GM12878 (cell line): ENCODE measurements around the gene KCNC4.

Experiments
- CBFB ChIP-seq: IDR thresholded peaks from 2 replicates; pipeline ENCODE4 v1.6.1; 2016; ENCODE audit warnings: antibody characterized with exemption, low read depth
- CREB1 ChIP-seq: IDR thresholded peaks from 2 replicates; pipeline ENCODE4 v1.6.1; 2012; ENCODE audit warnings: low read depth, mild to moderate bottlenecking, inconsistent platforms
- GABPA ChIP-seq: IDR thresholded peaks from 2 replicates; pipeline ENCODE4 v1.6.1; 2014; ENCODE audit warnings: antibody characterized with exemption, low read depth, mild to moderate bottlenecking, inconsistent platforms
- HDAC6 ChIP-seq: fragments of 200-600 bp; sonication (generic); IDR thresholded peaks from one replicate; pipeline ENCODE4 v1.8.0; 2017; ENCODE audit warnings: antibody characterized with exemption; ENCODE audit not compliant: unreplicated experiment
- NBN ChIP-seq: fragments of 450-650 bp; IDR thresholded peaks from 2 replicates; pipeline ENCODE4 v1.6.1; 2016
- NFIC ChIP-seq: IDR thresholded peaks from 2 replicates; pipeline ENCODE4 v1.6.1; 2012; ENCODE audit warnings: low read depth, mild to moderate bottlenecking, inconsistent platforms, low read length, moderate library complexity
- NFYB ChIP-seq: IDR thresholded peaks from 2 replicates; pipeline ENCODE4 v1.6.1; 2011; ENCODE audit warnings: low read depth, mild to moderate bottlenecking, low read length, improper control_type of control experiment, moderate library complexity; ENCODE audit not compliant: insufficient read depth
- POLR2A ChIP-seq: IDR thresholded peaks from 2 replicates; pipeline ENCODE4 v1.6.1; 2011; ENCODE audit warnings: low read depth, mild to moderate bottlenecking, low read length
- TF ChIP-seq, protein P1 (sequence below), 3 experiments: IDR thresholded peaks in 2 of 3; conservative IDR thresholded peaks in 1 of 3; 2 replicates each; pipeline ENCODE4 v1.5.1; 2011; ENCODE audit warnings: low read depth in 3 of 3, low read length in 3 of 3, mild to moderate bottlenecking in 3 of 3, control low read depth in 2 of 3, moderate library complexity in 2 of 3, inconsistent platforms in 1 of 3, mixed read lengths in 1 of 3; ENCODE audit not compliant: control insufficient read depth in 2 of 3, insufficient read depth in 1 of 3; ENCODE audit errors: extremely low read depth in 1 of 3

- TF ChIP-seq CBFB (no peak), CREB1 (no peak), HDAC6 (no peak), GABPA (no peak), POLR2A (no peak), NBN (no peak), NFYB (no peak), NFIC (no peak)
- TF ChIP-seq, protein P1, sequence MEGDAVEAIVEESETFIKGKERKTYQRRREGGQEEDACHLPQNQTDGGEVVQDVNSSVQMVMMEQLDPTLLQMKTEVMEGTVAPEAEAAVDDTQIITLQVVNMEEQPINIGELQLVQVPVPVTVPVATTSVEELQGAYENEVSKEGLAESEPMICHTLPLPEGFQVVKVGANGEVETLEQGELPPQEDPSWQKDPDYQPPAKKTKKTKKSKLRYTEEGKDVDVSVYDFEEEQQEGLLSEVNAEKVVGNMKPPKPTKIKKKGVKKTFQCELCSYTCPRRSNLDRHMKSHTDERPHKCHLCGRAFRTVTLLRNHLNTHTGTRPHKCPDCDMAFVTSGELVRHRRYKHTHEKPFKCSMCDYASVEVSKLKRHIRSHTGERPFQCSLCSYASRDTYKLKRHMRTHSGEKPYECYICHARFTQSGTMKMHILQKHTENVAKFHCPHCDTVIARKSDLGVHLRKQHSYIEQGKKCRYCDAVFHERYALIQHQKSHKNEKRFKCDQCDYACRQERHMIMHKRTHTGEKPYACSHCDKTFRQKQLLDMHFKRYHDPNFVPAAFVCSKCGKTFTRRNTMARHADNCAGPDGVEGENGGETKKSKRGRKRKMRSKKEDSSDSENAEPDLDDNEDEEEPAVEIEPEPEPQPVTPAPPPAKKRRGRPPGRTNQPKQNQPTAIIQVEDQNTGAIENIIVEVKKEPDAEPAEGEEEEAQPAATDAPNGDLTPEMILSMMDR (IDR thresholded peaks at IDR 0.05 in 2 of 3, conservative IDR thresholded peaks at IDR 0.05 in 1 of 3; ENCODE audit: control insufficient read depth in 2 of 3, extremely low read depth in 1 of 3, insufficient read depth in 1 of 3, low read depth in 3 of 3, low read length in 3 of 3): no peak
These were observed 13.0 kb downstream of the KCNC4 start for GRCh38 chr1:110223127-110223526.
